ENCODE measurements around the gene WDFY2. TPM values are rescaled to one million over a fixed set of nuclear protein-coding genes. Genes with fewer than 3 reads are reported as not detected.

WDFY2 gene
- total RNA-seq, 1 donor = 10.2 TPM

GRCh38 chr13:51629491-51630287 lies 45.4 kb downstream of the WDFY2 start:
- TF ChIP-seq, protein P1, sequence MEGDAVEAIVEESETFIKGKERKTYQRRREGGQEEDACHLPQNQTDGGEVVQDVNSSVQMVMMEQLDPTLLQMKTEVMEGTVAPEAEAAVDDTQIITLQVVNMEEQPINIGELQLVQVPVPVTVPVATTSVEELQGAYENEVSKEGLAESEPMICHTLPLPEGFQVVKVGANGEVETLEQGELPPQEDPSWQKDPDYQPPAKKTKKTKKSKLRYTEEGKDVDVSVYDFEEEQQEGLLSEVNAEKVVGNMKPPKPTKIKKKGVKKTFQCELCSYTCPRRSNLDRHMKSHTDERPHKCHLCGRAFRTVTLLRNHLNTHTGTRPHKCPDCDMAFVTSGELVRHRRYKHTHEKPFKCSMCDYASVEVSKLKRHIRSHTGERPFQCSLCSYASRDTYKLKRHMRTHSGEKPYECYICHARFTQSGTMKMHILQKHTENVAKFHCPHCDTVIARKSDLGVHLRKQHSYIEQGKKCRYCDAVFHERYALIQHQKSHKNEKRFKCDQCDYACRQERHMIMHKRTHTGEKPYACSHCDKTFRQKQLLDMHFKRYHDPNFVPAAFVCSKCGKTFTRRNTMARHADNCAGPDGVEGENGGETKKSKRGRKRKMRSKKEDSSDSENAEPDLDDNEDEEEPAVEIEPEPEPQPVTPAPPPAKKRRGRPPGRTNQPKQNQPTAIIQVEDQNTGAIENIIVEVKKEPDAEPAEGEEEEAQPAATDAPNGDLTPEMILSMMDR (IDR thresholded peaks at IDR 0.05; ENCODE audit: insufficient read depth, low read length) = no peak
- no peak overlapping the region for H3K4me3 ChIP-seq (ENCODE audit: low read depth, low read length)
- no peak for DNase-seq (ENCODE audit: low read depth)

- DNase-seq (ENCODE audit: low read depth) = no peak
- H3K4me3 ChIP-seq (ENCODE audit: low read depth, low read length) = no peak overlapping the region
- TF ChIP-seq, protein P1 (IDR thresholded peaks at IDR 0.05; ENCODE audit: insufficient read depth, low read length) = no peak
Measured at GRCh38 chr13:51630288-51630615, 46.0 kb downstream of the WDFY2 start.

DNA sequence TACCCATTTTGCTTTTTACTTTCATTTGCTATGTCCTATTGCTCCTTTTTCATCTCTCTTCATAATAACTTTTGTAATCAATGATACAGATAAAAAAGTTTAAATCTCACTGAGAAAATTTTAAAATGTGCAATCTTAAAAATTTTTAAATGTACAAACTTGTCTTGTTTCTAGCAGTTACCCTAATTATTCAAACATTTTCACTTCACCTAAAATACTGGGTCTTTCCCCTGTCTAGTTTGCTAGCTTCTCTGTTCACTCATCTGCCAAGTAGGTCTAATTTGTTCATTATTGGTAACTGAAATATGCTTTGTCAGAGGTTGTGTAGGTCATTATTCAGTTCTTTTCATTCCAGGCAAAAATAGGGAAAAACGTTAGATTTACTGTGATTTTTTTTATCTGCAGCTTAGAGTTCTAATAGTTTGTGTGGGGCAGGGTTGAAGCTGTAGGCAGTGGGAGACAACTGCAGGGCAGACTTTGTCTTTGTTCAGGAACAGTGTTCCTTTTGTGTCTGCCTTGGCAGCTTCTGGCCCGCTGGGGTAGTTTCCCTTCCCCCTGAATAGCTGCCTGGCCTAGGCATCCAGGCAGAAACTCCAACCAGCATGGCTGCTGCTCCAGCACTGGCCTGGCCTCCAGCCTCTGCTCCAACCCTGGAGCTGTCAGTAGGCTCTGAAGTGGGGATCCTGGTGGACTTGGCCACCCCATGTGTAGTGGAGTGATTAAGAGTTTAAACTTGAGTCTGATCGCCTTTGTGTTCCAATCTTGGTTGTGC lies 48.5 kb downstream of the WDFY2 start:
- no peak overlapping the region for H3K4me3 ChIP-seq (ENCODE audit: low read depth, low read length)
- no peak for DNase-seq (ENCODE audit: low read depth)
- TF ChIP-seq, protein P1 (IDR thresholded peaks at IDR 0.05; ENCODE audit: insufficient read depth, low read length) = no peak

DNA sequence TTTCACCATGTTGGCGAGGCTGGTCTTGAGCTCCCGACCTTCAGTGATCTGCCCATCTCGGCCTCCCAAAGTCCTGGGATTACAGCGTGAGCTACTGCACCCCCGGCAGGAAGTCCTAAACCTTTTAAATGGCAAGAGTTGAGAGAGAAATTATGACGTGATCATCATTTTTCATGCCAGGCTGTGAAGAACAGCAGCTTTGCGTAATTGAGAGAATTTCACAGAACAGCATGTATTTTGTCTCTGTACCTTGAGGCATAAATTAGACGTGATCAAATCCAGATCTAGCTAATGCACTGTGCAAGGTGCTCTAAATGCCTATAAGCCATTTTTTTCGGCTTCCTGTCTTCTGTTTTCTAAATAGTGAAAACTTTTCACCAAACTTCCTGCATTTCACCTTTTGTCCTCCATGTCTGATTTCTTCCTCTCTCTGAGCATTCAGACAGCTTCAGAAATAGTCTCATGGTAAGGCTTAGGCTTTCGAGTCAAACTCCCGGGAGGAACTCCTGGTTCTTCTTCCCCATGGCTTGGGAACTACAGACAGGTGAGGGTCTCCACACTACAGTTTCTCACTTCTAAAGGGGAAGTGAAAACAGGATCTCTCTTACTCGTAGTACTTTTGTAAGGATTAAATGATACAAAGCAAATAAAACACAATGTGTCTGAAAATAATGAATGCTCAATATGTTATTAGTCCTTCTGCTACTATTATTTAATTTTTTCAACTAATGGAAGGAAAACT lies 51.0 kb downstream of the WDFY2 start:
- no peak for DNase-seq (ENCODE audit: low read depth)
- H3K4me3 ChIP-seq (ENCODE audit: low read depth, low read length) = no peak overlapping the region
- TF ChIP-seq, protein P1 (IDR thresholded peaks at IDR 0.05; ENCODE audit: insufficient read depth, low read length) = no peak

- TF ChIP-seq, protein P1 (IDR thresholded peaks at IDR 0.05; ENCODE audit: insufficient read depth, low read length) = no peak
- DNase-seq (ENCODE audit: low read depth) = no peak
- no peak overlapping the region for H3K4me3 ChIP-seq (ENCODE audit: low read depth, low read length)
Measured at GRCh38 chr13:51636349-51636890, 52.2 kb downstream of the WDFY2 start.

- H3K4me3 ChIP-seq (ENCODE audit: low read depth, low read length) = no peak overlapping the region
- DNase-seq (ENCODE audit: low read depth) = no peak
Measured at GRCh38 chr13:51637852-51638215, 53.6 kb downstream of the WDFY2 start.

More at GRCh38 chr13:51637852-51638215, 53.6 kb downstream of the WDFY2 start:
- TF ChIP-seq, protein P1 (IDR thresholded peaks at IDR 0.05; ENCODE audit: insufficient read depth, low read length) = no peak

Data from fibroblast of the aortic adventitia (primary cell).